ENCODE data around the gene NOL6.

NOL6 gene

DNA sequence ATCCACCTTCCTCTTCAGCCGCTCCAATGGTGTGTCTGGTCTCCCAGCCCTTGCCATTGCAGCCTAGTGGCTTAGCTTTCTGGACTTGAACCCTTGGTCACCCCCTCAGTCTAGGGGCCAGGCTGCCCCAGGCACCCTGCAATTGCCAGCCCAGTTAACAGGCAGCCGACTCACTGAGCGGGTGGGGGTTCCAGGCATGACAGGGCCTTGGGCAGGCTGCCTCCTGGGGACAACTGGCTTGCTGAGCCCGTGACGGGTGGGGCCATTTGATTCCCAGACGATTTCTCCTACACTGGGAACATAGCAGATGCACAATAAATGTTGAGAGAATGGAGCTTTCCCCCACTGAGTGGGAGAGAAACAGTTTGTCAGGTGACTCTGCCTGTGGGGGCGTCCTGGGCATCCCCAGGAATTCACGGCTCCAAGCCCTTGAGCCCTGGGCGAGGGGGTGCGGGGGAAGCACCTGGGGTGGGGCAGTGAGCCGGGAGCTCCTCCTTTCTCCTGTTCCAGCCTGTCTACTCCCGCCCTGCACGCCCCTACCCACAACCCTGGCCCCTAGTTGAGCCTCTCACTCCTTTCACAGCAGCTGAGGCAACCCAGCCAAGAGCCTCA is 58.7 kb downstream of the NOL6 start:
- no peak for TF ChIP-seq CTCF (IDR thresholded peaks at IDR 0.05; ENCODE audit: low read depth, low read length)
- DNase-seq (ENCODE audit: low read depth in 2 of 2) = no peak
- no peak overlapping the region for H3K4me3 ChIP-seq (replicated peaks in 1 of 2; ENCODE audit: low read depth in 2 of 2, low read length in 2 of 2)

GRCh38 chr9:33414268-33414667 is 59.5 kb downstream of the NOL6 start:
- TF ChIP-seq CTCF (IDR thresholded peaks at IDR 0.05; ENCODE audit: low read depth, low read length) = no peak
- no peak for DNase-seq (ENCODE audit: low read depth in 2 of 2)
- no peak overlapping the region for H3K4me3 ChIP-seq (replicated peaks in 1 of 2; ENCODE audit: low read depth in 2 of 2, low read length in 2 of 2)
